ENCODE results near the gene GPC5.

- TF ChIP-seq CTCF (IDR thresholded peaks at IDR 0.05): no peak
- no peak for TF ChIP-seq POLR2A (IDR thresholded peaks at IDR 0.05)
Observed at GRCh38 chr13:92530364-92530763, 1131.9 kb downstream of the GPC5 start.
